Urinary bladder (tissue), 4 donors: ENCODE results near the gene SPG7. TPM values are rescaled to one million over a fixed set of nuclear protein-coding genes. Genes with fewer than 3 reads are reported as not detected.

ENCODE experiments used
- DNase-seq: peaks from one replicate; pipeline ENCODE4 v3.0.0-alpha.2; 2015; ENCODE audit errors: extremely low spot score
- H3K27ac ChIP-seq: one replicate; pipeline ENCODE4 v1.5.1; 2013; ENCODE audit warnings: low read depth, mild to moderate bottlenecking, moderate library complexity
- H3K36me3 ChIP-seq: one replicate; pipeline ENCODE4 v1.6.1; 2013; ENCODE audit warnings: mild to moderate bottlenecking, moderate library complexity; ENCODE audit not compliant: insufficient read depth
- H3K4me1 ChIP-seq: one replicate; pipeline ENCODE4 v1.6.1; 2013; ENCODE audit warnings: mild to moderate bottlenecking, moderate library complexity; ENCODE audit not compliant: insufficient read depth
- H3K4me3 ChIP-seq: one replicate; pipeline ENCODE4 v1.5.1; 2013; ENCODE audit warnings: low read depth, low read length
- WGBS: extraction: QIAGEN DNeasy Blood & Tissue Kit; methylation state at CpG from one replicate; pipeline ENCODE4 v1.1.7; 2013; 5-methylcytosine and 5-hydroxymethylcytosine counted together
- polyA plus RNA-seq: library from polyadenylated mRNA; stranded (reverse); fragments of 200-250 nt; gene quantifications from one replicate; pipeline ENCODE4 v1.2.3, GENCODE V29; 2013
- total RNA-seq: library from RNA; depleted of rRNA; stranded (reverse); fragments of >200 nt; gene quantifications from one replicate; pipeline ENCODE4 v1.2.3, GENCODE V29; 2014
- donor health status: healthy with polysubstance abuse.
- donor health status: healthy.

Gene SPG7
- total and polyA plus RNA-seq, 2 donors, result 77.8 to 85.4 TPM

- Histone ChIP-seq H3K27ac (no peak overlapping the region), H3K36me3 (peaks cover 16% of the 10 kb centered on the region), H3K4me3 (no peak overlapping the region), H3K4me1 (no peaks in the 10 kb centered on the region)
- WGBS, result 89% methylated on average over 10 of the region's 10 CpGs
- DNase-seq, result no peak
Measured at GRCh38 chr16:89549007-89549700, 41.0 kb downstream of the SPG7 start.

GRCh38 chr16:89550421-89551007 lies 42.3 kb downstream of the SPG7 start:
- no peak for DNase-seq
- H3K27ac ChIP-seq, result no peak overlapping the region
- no peaks in the 10 kb centered on the region for H3K4me1 ChIP-seq
- H3K36me3 ChIP-seq, result peaks cover 13% of the 10 kb centered on the region
- H3K4me3 ChIP-seq, result no peak overlapping the region
- WGBS, result 92% methylated on average over 22 of the region's 22 CpGs

- WGBS, result 94% methylated on average over 22 of the region's 22 CpGs
- no peak overlapping the region for H3K4me3 ChIP-seq
- no peak overlapping the region for H3K27ac ChIP-seq
- no peak for DNase-seq
- no peaks in the 10 kb centered on the region for H3K4me1 ChIP-seq
- H3K36me3 ChIP-seq, result peaks cover 9% of the 10 kb centered on the region
Measured at GRCh38 chr16:89552329-89552728, 44.1 kb downstream of the SPG7 start.

GRCh38 chr16:89552913-89553312 lies 44.7 kb downstream of the SPG7 start:
- Histone ChIP-seq H3K4me3 (no peak overlapping the region), H3K27ac (no peak overlapping the region), H3K36me3 (peaks cover 8% of the 10 kb centered on the region), H3K4me1 (no peaks in the 10 kb centered on the region)
- WGBS, result 94% methylated on average over 13 of the region's 13 CpGs
- no peak for DNase-seq

GRCh38 chr16:89553733-89554132 lies 45.5 kb downstream of the SPG7 start:
- no peak for DNase-seq
- H3K36me3 ChIP-seq, result peaks cover 8% of the 10 kb centered on the region
- WGBS, result 94% methylated on average over 18 of the region's 18 CpGs
- H3K27ac ChIP-seq, result no peak overlapping the region
- H3K4me1 ChIP-seq, result no peaks in the 10 kb centered on the region
- no peak overlapping the region for H3K4me3 ChIP-seq

- no peak overlapping the region for H3K27ac ChIP-seq
- H3K4me1 ChIP-seq, result no peaks in the 10 kb centered on the region
- no peak for DNase-seq
- WGBS, result 93% methylated on average over 12 of the region's 12 CpGs
- peaks cover 8% of the 10 kb centered on the region for H3K36me3 ChIP-seq
- no peak overlapping the region for H3K4me3 ChIP-seq
Measured at GRCh38 chr16:89554343-89554742, 46.1 kb downstream of the SPG7 start.

- WGBS, result 94% methylated on average over 16 of the region's 16 CpGs
- no peak overlapping the region for H3K27ac ChIP-seq
- no peaks in the 10 kb centered on the region for H3K4me1 ChIP-seq
- peaks cover 8% of the 10 kb centered on the region for H3K36me3 ChIP-seq
- no peak for DNase-seq
- H3K4me3 ChIP-seq, result no peak overlapping the region
Measured at GRCh38 chr16:89555265-89555664, 47.1 kb downstream of the SPG7 start.

- Histone ChIP-seq H3K4me1 (no peaks in the 10 kb centered on the region), H3K36me3 (peaks cover 8% of the 10 kb centered on the region), H3K27ac (no peak overlapping the region), H3K4me3 (no peak overlapping the region)
- 89% methylated on average over 13 of the region's 13 CpGs for WGBS
- no peak for DNase-seq
Measured at GRCh38 chr16:89555780-89556179, 47.6 kb downstream of the SPG7 start.

- Histone ChIP-seq H3K4me1 (no peaks in the 10 kb centered on the region), H3K4me3 (no peak overlapping the region), H3K36me3 (peaks cover 8% of the 10 kb centered on the region), H3K27ac (no peak overlapping the region)
- 58% methylated on average over 34 of the region's 34 CpGs for WGBS
- DNase-seq, result no peak
Measured at GRCh38 chr16:89556750-89557689, 48.8 kb downstream of the SPG7 start.

GRCh38 chr16:89557690-89558490 lies 49.7 kb downstream of the SPG7 start:
- WGBS, result 89% methylated on average over 19 of the region's 19 CpGs
- Histone ChIP-seq H3K4me3 (no peak overlapping the region), H3K4me1 (no peaks in the 10 kb centered on the region), H3K27ac (no peak overlapping the region), H3K36me3 (peaks cover 3% of the 10 kb centered on the region)
- no peak for DNase-seq

- Histone ChIP-seq H3K4me1 (no peaks in the 10 kb centered on the region), H3K27ac (peak within 1 kb of the TSS; percentile 93), H3K36me3 (peaks cover 4% of the 10 kb centered on the region), H3K4me3 (peak within 1 kb of the TSS; percentile 81)
- peak; percentile 88 for DNase-seq
- under 1% methylated on average over 87 of the region's 87 CpGs for WGBS
Measured at GRCh38 chr16:89560378-89561141, 52.4 kb downstream of the SPG7 start, which contains the start of gene RPL13. RPL13 (plus strand) TSS chr16:89560682; CDS start chr16:89560960, 278 bp downstream.

GRCh38 chr16:89561142-89561883 lies 53.1 kb downstream of the SPG7 start:
- no peaks in the 10 kb centered on the region for H3K4me1 ChIP-seq

More at GRCh38 chr16:89561142-89561883, 53.1 kb downstream of the SPG7 start:
- WGBS, result 5% methylated on average over 58 of the region's 58 CpGs
- no peak for DNase-seq
- peak overlapping the region; percentile 84 for H3K27ac ChIP-seq
- peaks cover 4% of the 10 kb centered on the region for H3K36me3 ChIP-seq
- H3K4me3 ChIP-seq, result peak overlapping the region; percentile 81
